GM12878 (cell line): ENCODE results near the gene NLGN3. TPM values are rescaled to one million over a fixed set of nuclear protein-coding genes. Genes with fewer than 3 reads are reported as not detected.

ENCODE experiments used
- ATAC-seq: fragments of 200-7000 bp; cut with Tn5 transposase; 3 replicates; pipeline ENCODE4 v1.9.1; 2020; ENCODE audit warnings: mild to moderate bottlenecking, moderate library complexity
- BruUV-seq: library from RNA; stranded (reverse); fragments of 400-500 nt; replicated peaks from 2 replicates; lab custom pipeline; 2021; lab: Mats Ljungman, UMichigan
- CTCF ChIA-PET: fragments of 300-600 bp; sonication (Branson Sonifier 250); formaldehyde crosslinking; extraction: SDS; loops from one replicate; lab custom pipeline; 2021; ENCODE audit warnings: inconsistent platforms; lab: Yijun Ruan, JAX
- POLR2A ChIA-PET: fragments of 350-600 bp; formaldehyde crosslinking; extraction: SDS; loops from one replicate; lab custom pipeline; 2021; ENCODE audit warnings: inconsistent platforms; lab: Charles Lee
- RAD21 ChIA-PET: fragments of 300-600 bp; sonication (Branson Sonifier 250); formaldehyde crosslinking; loops from one replicate; lab custom pipeline; 2023; ENCODE audit warnings: antibody characterized with exemption; ENCODE audit not compliant: unreplicated experiment; lab: Charles Lee
- SMC1A ChIA-PET: fragments of 300-600 bp; sonication (Branson Sonifier 250); formaldehyde crosslinking; loops from one replicate; lab custom pipeline; 2023; ENCODE audit not compliant: unreplicated experiment, uncharacterized antibody; lab: Charles Lee
- DNase-seq: peaks from one replicate; pipeline ENCODE4 v3.0.0-alpha.2; 2011; ENCODE audit warnings: low read depth, low spot score
- FAIRE-seq: peaks from 3 replicates; lab custom pipeline; 2011; peaks lifted over from hg19 to GRCh38; lab: Jason Lieb, UNC
- H2AFZ ChIP-seq: 2 replicates; pipeline ENCODE4 v1.6.0; 2011; ENCODE audit warnings: low read depth, low read length, control low read depth; ENCODE audit not compliant: control insufficient read depth
- H3K27ac ChIP-seq: 2 replicates; pipeline ENCODE4 v1.5.1; 2011; ENCODE audit warnings: control low read depth; ENCODE audit not compliant: control insufficient read depth, insufficient read depth
- H3K27me3 ChIP-seq, 2 experiments: replicated peaks in 1 of 2; 2 replicates each; pipeline versions ENCODE4 v1.6.0 to v1.6.1; 2011; ENCODE audit warnings: low read length in 1 of 2; ENCODE audit not compliant: control insufficient read depth in 2 of 2, insufficient read depth in 2 of 2
- H3K36me3 ChIP-seq, 2 experiments: 2 replicates each; pipeline ENCODE4 v1.5.1; 2011; ENCODE audit warnings: low read length in 1 of 2; ENCODE audit not compliant: control insufficient read depth in 2 of 2, insufficient read depth in 2 of 2
- H3K4me1 ChIP-seq: 2 replicates; pipeline ENCODE4 v1.6.1; 2011; ENCODE audit warnings: mild to moderate bottlenecking, low read length, moderate library complexity, mixed read lengths; ENCODE audit not compliant: control insufficient read depth, insufficient read depth
- H3K4me2 ChIP-seq: 2 replicates; pipeline ENCODE4 v1.6.0; 2011; ENCODE audit warnings: control low read depth; ENCODE audit not compliant: control insufficient read depth, insufficient read depth
- H3K4me3 ChIP-seq: fragments of 200-600 bp; sonication (generic); 2 replicates; pipeline ENCODE4 v1.5.1; 2016
- H3K79me2 ChIP-seq: 2 replicates; pipeline ENCODE4 v1.6.0; 2011; ENCODE audit warnings: low read length; ENCODE audit not compliant: control insufficient read depth, insufficient read depth
- H3K9ac ChIP-seq: 2 replicates; pipeline ENCODE4 v1.8.0; 2011; ENCODE audit warnings: low read length, control low read depth, mixed read lengths; ENCODE audit not compliant: control insufficient read depth, insufficient read depth
- H3K9me3 ChIP-seq: replicated peaks from 3 replicates; pipeline ENCODE4 v1.5.1; 2011; ENCODE audit warnings: mild to moderate bottlenecking, low read length; ENCODE audit not compliant: control insufficient read depth, insufficient read depth
- H4K20me1 ChIP-seq: 2 replicates; pipeline ENCODE4 v1.6.0; 2011; ENCODE audit not compliant: control insufficient read depth, insufficient read depth
- BMI1 ChIP-seq: fragments of 450-650 bp; IDR thresholded peaks from 2 replicates; pipeline ENCODE4 v1.6.1; 2016; ENCODE audit warnings: mild to moderate bottlenecking, moderate library complexity, borderline replicate concordance
- CBFB ChIP-seq: IDR thresholded peaks from 2 replicates; pipeline ENCODE4 v1.6.1; 2016; ENCODE audit warnings: antibody characterized with exemption, low read depth
- CBX5 ChIP-seq: sonication (generic); IDR thresholded peaks from 2 replicates; pipeline ENCODE4 v1.6.1; 2016; ENCODE audit warnings: low read depth, moderate library complexity, mild to moderate bottlenecking, inconsistent platforms
- CHD2 ChIP-seq: IDR thresholded peaks from 2 replicates; pipeline ENCODE4 v1.6.1; 2011; ENCODE audit warnings: low read depth, low read length, improper control_type of control experiment, borderline replicate concordance
- CREM ChIP-seq: IDR thresholded peaks from 2 replicates; pipeline ENCODE4 v1.6.1; 2014; ENCODE audit warnings: antibody characterized with exemption, low read depth
- HCFC1 ChIP-seq: fragments of 150-350 bp; IDR thresholded peaks from 2 replicates; pipeline ENCODE4 v1.6.1; 2014; ENCODE audit warnings: low read length
- IKZF1 ChIP-seq: fragments of 450-650 bp; conservative IDR thresholded peaks from 2 replicates; pipeline ENCODE4 v1.6.1; 2017; ENCODE audit warnings: antibody characterized with exemption, mild to moderate bottlenecking
- NRF1 ChIP-seq: conservative IDR thresholded peaks from 2 replicates; pipeline ENCODE4 v1.6.1; 2011; ENCODE audit warnings: mild to moderate bottlenecking, low read depth, low read length, improper control_type of control experiment
- POLR2A ChIP-seq: IDR thresholded peaks from 2 replicates; pipeline ENCODE4 v1.6.1; 2011; ENCODE audit warnings: low read depth, mild to moderate bottlenecking, low read length
- SP1 ChIP-seq: IDR thresholded peaks from one replicate; pipeline ENCODE4 v1.6.1; 2011; ENCODE audit warnings: low read depth, low read length
- STAT3 ChIP-seq: IDR thresholded peaks from 2 replicates; pipeline ENCODE4 v1.6.1; 2011; ENCODE audit warnings: low read depth, low read length, improper control_type of control experiment
- YY1 ChIP-seq: IDR thresholded peaks from 2 replicates; pipeline ENCODE4 v1.6.1; 2011; ENCODE audit warnings: low read depth, mild to moderate bottlenecking, low read length
- WGBS: methylation state at CpG from one replicate; pipeline ENCODE4 v1.1.6; 2016; ENCODE audit warnings: low lambda C conversion rate; ENCODE audit not compliant: insufficient replicate concordance, insufficient coverage; ENCODE audit errors: missing lambda C conversion rate; 5-methylcytosine and 5-hydroxymethylcytosine counted together
- in situ Hi-C: fragments of 300-500 bp; cut with MboI; formaldehyde crosslinking; loops from 9 replicates; pipeline ENCODE4 v1.14.3; 2018; ENCODE audit warnings: mixed read lengths
- intact Hi-C: fragments of 100-400 bp; cut with micrococcal nuclease; formaldehyde crosslinking; loops from one replicate; pipeline ENCODE4 v1.14.2; 2022; ENCODE audit not compliant: unreplicated experiment
- polyA plus RNA-seq, 11 experiments: library from polyadenylated mRNA; depleted of rRNA in 4 of 11; unstranded in 6 of 11; stranded (reverse) in 5 of 11; fragments of >200 nt; fragmentation: Nextera tagmentation in 4 of 11; fragmentation: Illumina TruSeq in 1 of 11; extraction: Ambion mirVana in 4 of 11; extraction: Trizol in 1 of 11; gene quantifications; 1 replicate in 1 of 11; 2 replicates in 10 of 11; pipeline versions ENCODE4 v1.2.1 to v1.2.3, GENCODE V29; 2011 to 2016; ENCODE audit warnings: inconsistent platforms in 2 of 11, missing spikeins in 2 of 11, low read depth in 1 of 11
- total RNA-seq, 4 experiments: library from RNA; depleted of rRNA in 3 of 4; stranded (reverse); fragments of >200 nt in 3 of 4; fragmentation: Illumina TruSeq in 1 of 4; extraction: Trizol in 1 of 4; gene quantifications; 2 replicates each; pipeline versions ENCODE4 v1.2.1 to v1.2.3, GENCODE V29; 2013 to 2021
- TF ChIP-seq, protein P1 (sequence below): fragments of 450-650 bp; IDR thresholded peaks from 2 replicates; pipeline ENCODE4 v1.6.1; 2017; ENCODE audit warnings: low read depth, mild to moderate bottlenecking, moderate library complexity
- TF ChIP-seq, protein P2 (sequence below): IDR thresholded peaks from 2 replicates; pipeline ENCODE4 v1.6.1; 2012; ENCODE audit warnings: low read depth, low read length, improper control_type of control experiment
- TF ChIP-seq, protein P3 (sequence below): fragments of 450-650 bp; IDR thresholded peaks from 2 replicates; pipeline ENCODE4 v1.6.1; 2017; ENCODE audit warnings: mild to moderate bottlenecking
- TF ChIP-seq, protein P4 (sequence below), 3 experiments: IDR thresholded peaks in 2 of 3; conservative IDR thresholded peaks in 1 of 3; 2 replicates each; pipeline ENCODE4 v1.5.1; 2011; ENCODE audit warnings: low read depth in 3 of 3, low read length in 3 of 3, mild to moderate bottlenecking in 3 of 3, control low read depth in 2 of 3, moderate library complexity in 2 of 3, inconsistent platforms in 1 of 3, mixed read lengths in 1 of 3; ENCODE audit not compliant: control insufficient read depth in 2 of 3, insufficient read depth in 1 of 3; ENCODE audit errors: extremely low read depth in 1 of 3
- TF ChIP-seq, protein P5 (sequence below): IDR thresholded peaks from 2 replicates; pipeline ENCODE4 v1.6.1; 2011; ENCODE audit warnings: low read depth, low read length, improper control_type of control experiment, borderline replicate concordance

The NLGN3 gene
- total and polyA plus RNA-seq, 10 of the 15 experiments (the other 5 are each of a cell fraction or from before 2014, with no cell fraction given), result 0.07 to 0.73 (median 0.28) TPM

DNA sequence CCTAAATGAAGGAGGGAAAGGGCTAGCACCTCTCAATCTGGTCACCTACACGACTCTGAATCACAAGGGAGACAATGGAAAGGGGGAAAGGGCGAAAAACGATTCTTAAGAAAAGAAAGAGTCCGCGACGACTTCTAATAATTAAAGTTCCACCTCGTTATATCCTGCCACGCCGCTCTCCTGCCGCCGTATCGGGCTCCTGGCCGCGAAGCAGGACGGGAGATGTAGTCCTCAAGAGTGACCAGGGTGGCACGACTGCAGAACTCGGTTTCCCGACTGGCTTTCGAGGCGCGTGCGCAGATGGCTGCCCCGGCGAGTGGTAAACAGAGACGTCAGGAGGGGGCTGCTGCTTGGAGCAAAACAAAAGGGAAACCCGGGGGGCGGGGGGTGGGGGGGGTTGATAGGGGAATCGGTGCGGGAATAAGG is 49.1 kb upstream of the NLGN3 start, which contains the start of gene FOXO4:
Gene FOXO4 (plus strand): TSS at position 297 of the 426 bp plus-strand sequence. CDS start 678 bp downstream, outside the sequence.
- ChIA-PET POLR2A (interaction anchor here (1.1 to 1.3 kb wide), 2 partner anchors 16 to 86 kb away, joined by 3 to 4 read pairs; partner anchors contain the start of gene IL2RG), RAD21 (interaction anchor here (2.4 kb wide), 1 partner anchor 16 kb away, joined by 10 read pairs; the partner anchor contains the start of gene IL2RG), CTCF (no interaction called here), SMC1A (interaction anchor here (0.7 to 2.7 kb wide), 3 partner anchors 33 to 85 kb away, joined by 3 to 10 read pairs (median 3); no protein-coding TSS in a partner anchor)
- in situ Hi-C loops (no loop called here), intact Hi-C loops (loop anchor here (10.0 kb wide), 1 partner anchor 189 kb away; the partner anchor contains the start of gene NONO)
- WGBS, result 24% methylated on average over 25 of the region's 29 CpGs
- H3K9me3 ChIP-seq, result no peaks in the 10 kb centered on the region
- no peak for DNase-seq
- no peaks in the 10 kb centered on the region for H3K36me3 ChIP-seq
- H3K27me3 ChIP-seq, result no peaks in the 10 kb centered on the region
- no peaks in the 10 kb centered on the region for H3K4me1 ChIP-seq
- H3K9ac ChIP-seq, result peak within 1 kb of the TSS; percentile 64
- peak within 1 kb of the TSS; percentile 69 for H3K4me3 ChIP-seq
- peak within 1 kb of the TSS; percentile 90 for H3K4me2 ChIP-seq
- H3K79me2 ChIP-seq, result no peaks in the 10 kb centered on the region
- BruUV-seq, result no TSS peak
- H4K20me1 ChIP-seq, result no peaks in the 10 kb centered on the region
- ATAC-seq, result peak; percentile 92
- peak; percentile 74 for FAIRE-seq
- peak within 1 kb of the TSS; percentile 91 for H2AFZ ChIP-seq
- H3K27ac ChIP-seq, result peak within 1 kb of the TSS; percentile 24; the same call in 1 of the 2 replicates
- TF ChIP-seq, protein P1, sequence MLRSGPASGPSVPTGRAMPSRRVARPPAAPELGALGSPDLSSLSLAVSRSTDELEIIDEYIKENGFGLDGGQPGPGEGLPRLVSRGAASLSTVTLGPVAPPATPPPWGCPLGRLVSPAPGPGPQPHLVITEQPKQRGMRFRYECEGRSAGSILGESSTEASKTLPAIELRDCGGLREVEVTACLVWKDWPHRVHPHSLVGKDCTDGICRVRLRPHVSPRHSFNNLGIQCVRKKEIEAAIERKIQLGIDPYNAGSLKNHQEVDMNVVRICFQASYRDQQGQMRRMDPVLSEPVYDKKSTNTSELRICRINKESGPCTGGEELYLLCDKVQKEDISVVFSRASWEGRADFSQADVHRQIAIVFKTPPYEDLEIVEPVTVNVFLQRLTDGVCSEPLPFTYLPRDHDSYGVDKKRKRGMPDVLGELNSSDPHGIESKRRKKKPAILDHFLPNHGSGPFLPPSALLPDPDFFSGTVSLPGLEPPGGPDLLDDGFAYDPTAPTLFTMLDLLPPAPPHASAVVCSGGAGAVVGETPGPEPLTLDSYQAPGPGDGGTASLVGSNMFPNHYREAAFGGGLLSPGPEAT, result no peak
- peak; percentile 85 for TF ChIP-seq HCFC1
- TF ChIP-seq, protein P2, sequence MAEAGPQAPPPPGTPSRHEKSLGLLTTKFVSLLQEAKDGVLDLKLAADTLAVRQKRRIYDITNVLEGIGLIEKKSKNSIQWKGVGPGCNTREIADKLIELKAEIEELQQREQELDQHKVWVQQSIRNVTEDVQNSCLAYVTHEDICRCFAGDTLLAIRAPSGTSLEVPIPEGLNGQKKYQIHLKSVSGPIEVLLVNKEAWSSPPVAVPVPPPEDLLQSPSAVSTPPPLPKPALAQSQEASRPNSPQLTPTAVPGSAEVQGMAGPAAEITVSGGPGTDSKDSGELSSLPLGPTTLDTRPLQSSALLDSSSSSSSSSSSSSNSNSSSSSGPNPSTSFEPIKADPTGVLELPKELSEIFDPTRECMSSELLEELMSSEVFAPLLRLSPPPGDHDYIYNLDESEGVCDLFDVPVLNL, result no peak
- TF ChIP-seq SP1, result no peak
- TF ChIP-seq BMI1, result no peak
- TF ChIP-seq, protein P3, sequence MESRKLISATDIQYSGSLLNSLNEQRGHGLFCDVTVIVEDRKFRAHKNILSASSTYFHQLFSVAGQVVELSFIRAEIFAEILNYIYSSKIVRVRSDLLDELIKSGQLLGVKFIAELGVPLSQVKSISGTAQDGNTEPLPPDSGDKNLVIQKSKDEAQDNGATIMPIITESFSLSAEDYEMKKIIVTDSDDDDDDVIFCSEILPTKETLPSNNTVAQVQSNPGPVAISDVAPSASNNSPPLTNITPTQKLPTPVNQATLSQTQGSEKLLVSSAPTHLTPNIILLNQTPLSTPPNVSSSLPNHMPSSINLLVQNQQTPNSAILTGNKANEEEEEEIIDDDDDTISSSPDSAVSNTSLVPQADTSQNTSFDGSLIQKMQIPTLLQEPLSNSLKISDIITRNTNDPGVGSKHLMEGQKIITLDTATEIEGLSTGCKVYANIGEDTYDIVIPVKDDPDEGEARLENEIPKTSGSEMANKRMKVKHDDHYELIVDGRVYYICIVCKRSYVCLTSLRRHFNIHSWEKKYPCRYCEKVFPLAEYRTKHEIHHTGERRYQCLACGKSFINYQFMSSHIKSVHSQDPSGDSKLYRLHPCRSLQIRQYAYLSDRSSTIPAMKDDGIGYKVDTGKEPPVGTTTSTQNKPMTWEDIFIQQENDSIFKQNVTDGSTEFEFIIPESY, result no peak
- peak; percentile 39; the same call in 1 of the 2 replicates for TF ChIP-seq YY1
- no peak for TF ChIP-seq STAT3
- TF ChIP-seq CREM, result peak; percentile 58; the same call in 1 of the 2 replicates
- peak; percentile 23; the same call in 1 of the 2 replicates for TF ChIP-seq NRF1
- TF ChIP-seq, protein P4, sequence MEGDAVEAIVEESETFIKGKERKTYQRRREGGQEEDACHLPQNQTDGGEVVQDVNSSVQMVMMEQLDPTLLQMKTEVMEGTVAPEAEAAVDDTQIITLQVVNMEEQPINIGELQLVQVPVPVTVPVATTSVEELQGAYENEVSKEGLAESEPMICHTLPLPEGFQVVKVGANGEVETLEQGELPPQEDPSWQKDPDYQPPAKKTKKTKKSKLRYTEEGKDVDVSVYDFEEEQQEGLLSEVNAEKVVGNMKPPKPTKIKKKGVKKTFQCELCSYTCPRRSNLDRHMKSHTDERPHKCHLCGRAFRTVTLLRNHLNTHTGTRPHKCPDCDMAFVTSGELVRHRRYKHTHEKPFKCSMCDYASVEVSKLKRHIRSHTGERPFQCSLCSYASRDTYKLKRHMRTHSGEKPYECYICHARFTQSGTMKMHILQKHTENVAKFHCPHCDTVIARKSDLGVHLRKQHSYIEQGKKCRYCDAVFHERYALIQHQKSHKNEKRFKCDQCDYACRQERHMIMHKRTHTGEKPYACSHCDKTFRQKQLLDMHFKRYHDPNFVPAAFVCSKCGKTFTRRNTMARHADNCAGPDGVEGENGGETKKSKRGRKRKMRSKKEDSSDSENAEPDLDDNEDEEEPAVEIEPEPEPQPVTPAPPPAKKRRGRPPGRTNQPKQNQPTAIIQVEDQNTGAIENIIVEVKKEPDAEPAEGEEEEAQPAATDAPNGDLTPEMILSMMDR (IDR thresholded peaks at IDR 0.05 in 2 of 3, conservative IDR thresholded peaks at IDR 0.05 in 1 of 3; ENCODE audit: control insufficient read depth in 2 of 3, extremely low read depth in 1 of 3, insufficient read depth in 1 of 3, low read depth in 3 of 3, low read length in 3 of 3), result no peak
- TF ChIP-seq CBX5, result no peak
- peak; percentile 52; the same call in 1 of the 2 replicates for TF ChIP-seq POLR2A
- TF ChIP-seq IKZF1, result peak; percentile 54; the same call in 1 of the 2 replicates
- TF ChIP-seq, protein P5, sequence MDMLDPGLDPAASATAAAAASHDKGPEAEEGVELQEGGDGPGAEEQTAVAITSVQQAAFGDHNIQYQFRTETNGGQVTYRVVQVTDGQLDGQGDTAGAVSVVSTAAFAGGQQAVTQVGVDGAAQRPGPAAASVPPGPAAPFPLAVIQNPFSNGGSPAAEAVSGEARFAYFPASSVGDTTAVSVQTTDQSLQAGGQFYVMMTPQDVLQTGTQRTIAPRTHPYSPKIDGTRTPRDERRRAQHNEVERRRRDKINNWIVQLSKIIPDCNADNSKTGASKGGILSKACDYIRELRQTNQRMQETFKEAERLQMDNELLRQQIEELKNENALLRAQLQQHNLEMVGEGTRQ, result no peak
- no peak for TF ChIP-seq CBFB
- TF ChIP-seq CHD2, result 0 out of 2 replicates have a peak, but pooled peaks have one; percentile 21
